Upper lobe of left lung (tissue), 6 donors: ENCODE results near the gene ANXA6. TPM values are rescaled to one million over a fixed set of nuclear protein-coding genes. Genes with fewer than 3 reads are reported as not detected.

Experiments used
- ATAC-seq, 2 donors: fragments of 200-7000 bp; cut with Tn5 transposase; one replicate each; pipeline ENCODE4 v1.9.1; 2022; ENCODE audit warnings: mild to moderate bottlenecking in 2 of 2, moderate library complexity in 2 of 2; ENCODE audit not compliant: low FRiP score in 2 of 2
- DNase-seq, 2 donors: peaks; one replicate each; pipeline ENCODE4 v3.0.0-alpha.2; 2019 to 2020
- H3K27ac ChIP-seq, 4 donors: fragments of 200-600 bp; sonication (generic); one replicate each; pipeline ENCODE4 v1.5.1; 2016 to 2019
- H3K27me3 ChIP-seq, 4 donors: fragments of 200-600 bp; sonication (generic); one replicate each; pipeline ENCODE4 v1.5.1; 2017 to 2019
- H3K36me3 ChIP-seq, 4 donors: fragments of 200-600 bp; sonication (generic); one replicate each; pipeline ENCODE4 v1.5.1; 2016 to 2019
- H3K4me1 ChIP-seq, 4 donors: fragments of 200-600 bp; sonication (generic); one replicate each; pipeline ENCODE4 v1.5.1; 2018 to 2019
- H3K4me3 ChIP-seq, 4 donors: fragments of 200-600 bp; sonication (generic); one replicate each; pipeline ENCODE4 v1.5.1; 2017 to 2019; ENCODE audit warnings: mild to moderate bottlenecking in 2 of 4, moderate library complexity in 1 of 4
- H3K9me3 ChIP-seq, 4 donors: fragments of 200-600 bp; sonication (generic); one replicate each; pipeline ENCODE4 v1.5.1; 2018 to 2019
- CTCF ChIP-seq, 6 experiments: fragments of 450-650 bp in 4 of 6; fragments of 200-600 bp in 2 of 6; sonication (generic) in 2 of 6; IDR thresholded peaks; one replicate each; pipeline ENCODE4 v1.5.1; 2016 to 2019; ENCODE audit warnings: antibody characterized with exemption in 6 of 6
- EP300 ChIP-seq, 4 donors: sonication (generic); formaldehyde crosslinking; IDR thresholded peaks; one replicate each; pipeline ENCODE4 v1.5.1; 2017; ENCODE audit warnings: antibody characterized with exemption in 4 of 4, control low read depth in 2 of 4
- POLR2A ChIP-seq, 4 donors: fragments of 450-650 bp; IDR thresholded peaks; one replicate each; pipeline ENCODE4 v1.5.1; 2016 to 2017; ENCODE audit warnings: antibody characterized with exemption in 4 of 4, mild to moderate bottlenecking in 2 of 4
- POLR2AphosphoS5 ChIP-seq, 2 donors: sonication (generic); formaldehyde crosslinking; IDR thresholded peaks; one replicate each; pipeline ENCODE4 v1.5.1; 2017; ENCODE audit warnings: antibody characterized with exemption in 2 of 2
- WGBS, 2 donors: methylation state at CpG; one replicate each; pipeline ENCODE4 v1.1.5; 2017 to 2018; 5-methylcytosine and 5-hydroxymethylcytosine counted together
- total RNA-seq, 6 donors: library from RNA; depleted of rRNA in 4 of 6; stranded (reverse); fragments of >200 nt in 4 of 6; gene quantifications; one replicate each; pipeline versions ENCODE4 v1.1.0 to v1.2.1, GENCODE V29; 2016 to 2021
- donor health status: DM: no; HTN: no; CAD: no; lungs with moderate emphysema.
- donor health status: DM: no; HTN: yes; CAD: no; lungs with severe emphysema.

Gene ANXA6
- total RNA-seq, 6 donors from 2014 or later = 68.5 to 176 (median 84.5) TPM

GRCh38 chr5:151143645-151144044, 13.9 kb downstream of the ANXA6 start:
- 76 to 86% methylated on average over 7 of the region's 7 CpGs for WGBS, 2 donors
- H3K4me3 ChIP-seq = no peak overlapping the region
- peaks cover 0 to 54% (median 18%) of the 10 kb centered on the region in 4 donors for H3K36me3 ChIP-seq
- peaks cover 12 to 22% (median 17%) of the 10 kb centered on the region in 4 donors for H3K4me1 ChIP-seq
- TF ChIP-seq EP300 (IDR thresholded peaks at IDR 0.05) (no peak), CTCF (IDR thresholded peaks at IDR 0.05) (no peak), POLR2AphosphoS5 (IDR thresholded peaks at IDR 0.05) (no peak), POLR2A (IDR thresholded peaks at IDR 0.05) (no peak)
- no peaks in the 10 kb centered on the region for H3K27me3 ChIP-seq
- H3K27ac ChIP-seq = no peak overlapping the region
- no peak for DNase-seq
- no peaks in the 10 kb centered on the region for H3K9me3 ChIP-seq
- no peak for ATAC-seq

- peaks cover 5 to 61% (median 25%) of the 10 kb centered on the region in 4 donors for H3K36me3 ChIP-seq
- no peaks in the 10 kb centered on the region for H3K9me3 ChIP-seq
- no peak overlapping the region for H3K4me3 ChIP-seq
- no peak for DNase-seq
- ATAC-seq = no peak
- TF ChIP-seq EP300 (IDR thresholded peaks at IDR 0.05) = no peak
- no peak for TF ChIP-seq CTCF (IDR thresholded peaks at IDR 0.05)
- no peak for TF ChIP-seq POLR2AphosphoS5 (IDR thresholded peaks at IDR 0.05)
- TF ChIP-seq POLR2A (IDR thresholded peaks at IDR 0.05) = no peak
- 80 to 88% methylated on average over 1 of the region's 1 CpG for WGBS, 2 donors
- H3K4me1 ChIP-seq = peaks cover 12 to 22% (median 17%) of the 10 kb centered on the region in 4 donors
- H3K27me3 ChIP-seq = no peaks in the 10 kb centered on the region
- no peak overlapping the region for H3K27ac ChIP-seq
Measured at GRCh38 chr5:151142933-151143332, 14.6 kb downstream of the ANXA6 start.

- DNase-seq (no peak), ATAC-seq (peak in 1 of 2 donors; percentile 25)
- Histone ChIP-seq H3K4me1 (peaks cover 7 to 22% (median 14%) of the 10 kb centered on the region in 4 donors), H3K9me3 (no peaks in the 10 kb centered on the region), H3K4me3 (no peak overlapping the region), H3K27ac (no peak overlapping the region), H3K36me3 (peaks cover 8 to 68% (median 31%) of the 10 kb centered on the region in 4 donors), H3K27me3 (no peaks in the 10 kb centered on the region)
- TF ChIP-seq POLR2AphosphoS5 (IDR thresholded peaks at IDR 0.05) (no peak), POLR2A (IDR thresholded peaks at IDR 0.05) (no peak), EP300 (IDR thresholded peaks at IDR 0.05) (no peak), CTCF (IDR thresholded peaks at IDR 0.05) (no peak)
- WGBS, 2 donors = 64 to 65% methylated on average over 10 to 15 of the region's 15 CpGs
Measured at GRCh38 chr5:151141535-151141934, 16.0 kb downstream of the ANXA6 start.

- Histone ChIP-seq H3K36me3 (peaks cover 8 to 68% (median 38%) of the 10 kb centered on the region in 4 donors), H3K4me3 (no peak overlapping the region), H3K27ac (peak overlapping the region in 1 of 4 donors; percentile 32), H3K9me3 (no peaks in the 10 kb centered on the region), H3K4me1 (peaks cover under 1 to 15% (median 7%) of the 10 kb centered on the region in 4 donors), H3K27me3 (no peaks in the 10 kb centered on the region)
- no peak for ATAC-seq
- no peak for DNase-seq
- WGBS, 2 donors = 87 to 89% methylated on average over 7 of the region's 7 CpGs
- TF ChIP-seq POLR2A (IDR thresholded peaks at IDR 0.05) = no peak
- TF ChIP-seq EP300 (IDR thresholded peaks at IDR 0.05) = no peak
- TF ChIP-seq POLR2AphosphoS5 (IDR thresholded peaks at IDR 0.05) = no peak
- no peak for TF ChIP-seq CTCF (IDR thresholded peaks at IDR 0.05)
Measured at GRCh38 chr5:151140686-151141459, 16.7 kb downstream of the ANXA6 start.
